Measurements from ENCODE around the gene RNLS. TPM values are rescaled to one million over a fixed set of nuclear protein-coding genes. Genes with fewer than 3 reads are reported as not detected.

The RNLS gene
- total RNA-seq, 3 donors from 2014 or later (not counting 1 experiment from before 2014, with no cell fraction given), result 4.0 to 6.8 (median 4.4) TPM

DNA sequence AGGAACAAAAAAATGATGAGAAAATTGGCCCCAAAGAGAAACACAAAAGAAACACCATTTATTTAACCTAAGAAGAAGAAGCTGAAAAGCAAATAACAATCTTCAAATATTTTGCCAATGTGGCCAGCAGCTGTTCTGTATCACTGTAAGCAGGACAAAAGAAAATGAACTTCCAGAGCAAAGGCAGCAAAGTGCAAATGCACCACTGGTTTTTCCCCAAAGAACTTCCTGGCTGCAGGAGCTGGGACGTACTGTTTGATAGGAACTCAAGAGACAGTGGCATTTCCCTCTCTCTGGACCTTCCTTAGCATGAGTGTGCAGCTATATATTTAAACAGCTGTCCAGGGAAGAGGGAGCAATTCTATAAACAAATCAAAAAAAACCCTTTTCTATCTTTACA is 60.4 kb downstream of the RNLS start:
- H3K4me3 ChIP-seq (ENCODE audit: low read length), result no peak overlapping the region
- Mint-ChIP-seq H3K4me1 (no peaks in the 10 kb centered on the region), H3K27ac (no peak overlapping the region), H3K27me3 (ENCODE audit: low read depth in 2 of 2) (no peaks in the 10 kb centered on the region), H3K4me3 (no peak overlapping the region), H3K9me3 (no peaks in the 10 kb centered on the region), H3K36me3 (no peaks in the 10 kb centered on the region)
- no peak overlapping the region for H3K27ac ChIP-seq (ENCODE audit: low read length)
- no peaks in the 10 kb centered on the region for H3K4me1 ChIP-seq (ENCODE audit: control insufficient read depth, insufficient read depth, low read length)
- no peaks in the 10 kb centered on the region for H3K9me3 ChIP-seq (ENCODE audit: control insufficient read depth, insufficient read depth, low read length)
- intact Hi-C loops (cut with micrococcal nuclease), result no loop called here
- WGBS (ENCODE audit: insufficient coverage), result 94% methylated on average over 1 of the region's 1 CpG
- H3K36me3 ChIP-seq (ENCODE audit: control insufficient read depth, insufficient read depth, low read length), result no peaks in the 10 kb centered on the region
- TF ChIP-seq, protein P1, sequence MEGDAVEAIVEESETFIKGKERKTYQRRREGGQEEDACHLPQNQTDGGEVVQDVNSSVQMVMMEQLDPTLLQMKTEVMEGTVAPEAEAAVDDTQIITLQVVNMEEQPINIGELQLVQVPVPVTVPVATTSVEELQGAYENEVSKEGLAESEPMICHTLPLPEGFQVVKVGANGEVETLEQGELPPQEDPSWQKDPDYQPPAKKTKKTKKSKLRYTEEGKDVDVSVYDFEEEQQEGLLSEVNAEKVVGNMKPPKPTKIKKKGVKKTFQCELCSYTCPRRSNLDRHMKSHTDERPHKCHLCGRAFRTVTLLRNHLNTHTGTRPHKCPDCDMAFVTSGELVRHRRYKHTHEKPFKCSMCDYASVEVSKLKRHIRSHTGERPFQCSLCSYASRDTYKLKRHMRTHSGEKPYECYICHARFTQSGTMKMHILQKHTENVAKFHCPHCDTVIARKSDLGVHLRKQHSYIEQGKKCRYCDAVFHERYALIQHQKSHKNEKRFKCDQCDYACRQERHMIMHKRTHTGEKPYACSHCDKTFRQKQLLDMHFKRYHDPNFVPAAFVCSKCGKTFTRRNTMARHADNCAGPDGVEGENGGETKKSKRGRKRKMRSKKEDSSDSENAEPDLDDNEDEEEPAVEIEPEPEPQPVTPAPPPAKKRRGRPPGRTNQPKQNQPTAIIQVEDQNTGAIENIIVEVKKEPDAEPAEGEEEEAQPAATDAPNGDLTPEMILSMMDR (IDR thresholded peaks at IDR 0.05), result no peak
- ATAC-seq (no peak), DNase-seq (no peak)
- H3K27me3 ChIP-seq (ENCODE audit: control insufficient read depth, insufficient read depth, low read length), result no peaks in the 10 kb centered on the region

DNA sequence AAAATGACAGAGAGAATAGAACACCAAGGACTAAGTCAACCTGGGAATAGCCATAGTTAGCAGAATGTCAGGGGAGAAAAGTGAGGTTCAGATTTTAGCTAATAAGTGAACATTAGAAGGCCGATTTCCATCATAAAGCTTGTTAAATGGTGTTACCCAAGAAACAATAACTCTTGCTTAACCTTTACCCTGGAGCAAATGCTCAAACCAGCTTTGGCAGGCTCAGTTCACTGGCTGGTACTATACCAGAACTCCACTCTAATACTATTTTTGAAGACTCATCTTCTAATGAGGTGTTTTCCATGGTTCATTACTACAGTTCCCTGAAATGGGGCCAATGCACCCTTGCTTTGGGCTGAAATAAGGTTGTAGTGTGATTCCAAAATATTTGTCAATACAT is 61.3 kb downstream of the RNLS start:
- Mint-ChIP-seq H3K36me3 (no peaks in the 10 kb centered on the region), H3K27ac (no peak overlapping the region), H3K4me3 (no peak overlapping the region), H3K4me1 (no peaks in the 10 kb centered on the region), H3K27me3 (ENCODE audit: low read depth in 2 of 2) (no peaks in the 10 kb centered on the region), H3K9me3 (no peaks in the 10 kb centered on the region)
- WGBS (ENCODE audit: insufficient coverage), result 82% methylated on average over 1 of the region's 1 CpG
- Histone ChIP-seq H3K27ac (ENCODE audit: low read length) (no peak overlapping the region), H3K9me3 (ENCODE audit: control insufficient read depth, insufficient read depth, low read length) (no peaks in the 10 kb centered on the region), H3K36me3 (ENCODE audit: control insufficient read depth, insufficient read depth, low read length) (no peaks in the 10 kb centered on the region), H3K4me1 (ENCODE audit: control insufficient read depth, insufficient read depth, low read length) (no peaks in the 10 kb centered on the region), H3K27me3 (ENCODE audit: control insufficient read depth, insufficient read depth, low read length) (no peaks in the 10 kb centered on the region), H3K4me3 (ENCODE audit: low read length) (no peak overlapping the region)
- intact Hi-C loops (cut with micrococcal nuclease), result no loop called here
- ATAC-seq, result no peak
- no peak for DNase-seq
- TF ChIP-seq, protein P1 (IDR thresholded peaks at IDR 0.05), result no peak

DNA sequence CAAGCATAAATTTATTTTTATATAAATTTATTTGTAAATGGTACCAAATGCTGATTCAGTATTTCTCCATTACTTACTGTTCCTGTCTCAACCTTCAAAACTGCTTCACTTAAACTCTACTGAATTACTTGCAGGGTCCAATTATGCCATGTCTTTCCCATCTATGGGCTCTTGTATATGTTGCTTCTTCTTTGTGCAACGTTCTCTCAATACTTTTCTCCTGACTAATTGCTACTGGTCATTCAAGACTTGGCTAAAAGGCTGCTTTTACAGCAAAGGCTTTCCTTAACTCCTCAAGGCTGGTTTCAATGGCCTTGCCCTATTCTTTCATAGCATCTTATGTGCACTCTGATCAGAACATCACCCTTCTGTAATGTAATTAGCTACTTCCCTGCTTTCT is 67.9 kb downstream of the RNLS start:
- Histone ChIP-seq H3K4me3 (ENCODE audit: low read length) (no peak overlapping the region), H3K27ac (ENCODE audit: low read length) (no peak overlapping the region), H3K9me3 (ENCODE audit: control insufficient read depth, insufficient read depth, low read length) (no peaks in the 10 kb centered on the region), H3K36me3 (ENCODE audit: control insufficient read depth, insufficient read depth, low read length) (no peaks in the 10 kb centered on the region), H3K27me3 (ENCODE audit: control insufficient read depth, insufficient read depth, low read length) (no peaks in the 10 kb centered on the region), H3K4me1 (ENCODE audit: control insufficient read depth, insufficient read depth, low read length) (no peaks in the 10 kb centered on the region)
- no peaks in the 10 kb centered on the region for H3K27me3 Mint-ChIP-seq (ENCODE audit: low read depth in 2 of 2)
- no peak for ATAC-seq
- TF ChIP-seq, protein P1 (IDR thresholded peaks at IDR 0.05), result no peak
- H3K4me3 Mint-ChIP-seq, result no peak overlapping the region
- H3K9me3 Mint-ChIP-seq, result no peaks in the 10 kb centered on the region
- DNase-seq, result no peak
- 93% methylated on average over 1 of the region's 1 CpG for WGBS (ENCODE audit: insufficient coverage)
- no peaks in the 10 kb centered on the region for H3K4me1 Mint-ChIP-seq
- no peak overlapping the region for H3K27ac Mint-ChIP-seq
- intact Hi-C loops (cut with micrococcal nuclease), result no loop called here
- no peaks in the 10 kb centered on the region for H3K36me3 Mint-ChIP-seq

DNA sequence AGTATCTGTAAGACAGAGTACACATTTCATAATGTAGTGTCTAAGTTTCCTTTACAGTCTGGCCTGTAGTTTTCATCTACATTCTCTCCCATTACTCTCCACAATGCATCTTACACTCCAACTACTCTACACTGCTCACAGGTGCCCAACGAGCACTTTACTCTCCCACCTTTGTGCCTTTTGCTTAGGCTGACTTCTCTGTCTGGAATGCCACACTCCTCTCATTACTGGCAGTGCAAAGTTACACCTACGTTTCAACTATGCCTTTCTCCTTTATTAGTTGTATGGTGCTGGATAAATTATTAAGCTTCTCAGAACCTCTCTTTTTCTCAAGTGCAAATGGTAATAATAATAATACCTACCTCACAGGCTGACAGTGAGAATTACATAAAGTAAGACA is 70.5 kb downstream of the RNLS start:
- Histone ChIP-seq H3K36me3 (ENCODE audit: control insufficient read depth, insufficient read depth, low read length) (no peaks in the 10 kb centered on the region), H3K9me3 (ENCODE audit: control insufficient read depth, insufficient read depth, low read length) (no peaks in the 10 kb centered on the region), H3K27ac (ENCODE audit: low read length) (no peak overlapping the region), H3K4me1 (ENCODE audit: control insufficient read depth, insufficient read depth, low read length) (no peaks in the 10 kb centered on the region), H3K27me3 (ENCODE audit: control insufficient read depth, insufficient read depth, low read length) (no peaks in the 10 kb centered on the region), H3K4me3 (ENCODE audit: low read length) (no peak overlapping the region)
- DNase-seq (no peak), ATAC-seq (no peak)
- intact Hi-C loops (cut with micrococcal nuclease), result no loop called here
- no peaks in the 10 kb centered on the region for H3K27me3 Mint-ChIP-seq (ENCODE audit: low read depth in 2 of 2)
- H3K4me3 Mint-ChIP-seq, result no peak overlapping the region
- TF ChIP-seq, protein P1 (IDR thresholded peaks at IDR 0.05), result no peak
- H3K4me1 Mint-ChIP-seq, result no peaks in the 10 kb centered on the region
- no peaks in the 10 kb centered on the region for H3K36me3 Mint-ChIP-seq
- H3K27ac Mint-ChIP-seq, result no peak overlapping the region
- WGBS (ENCODE audit: insufficient coverage), result 95% methylated on average over 1 of the region's 2 CpGs
- no peaks in the 10 kb centered on the region for H3K9me3 Mint-ChIP-seq
